Measurements from ENCODE around the gene HSPA2. TPM values are rescaled to one million over a fixed set of nuclear protein-coding genes. Genes with fewer than 3 reads are reported as not detected.

The HSPA2 gene
- 100 to 1,000 TPM; 196 to 334 (median 265) TPM for total RNA-seq

DNA sequence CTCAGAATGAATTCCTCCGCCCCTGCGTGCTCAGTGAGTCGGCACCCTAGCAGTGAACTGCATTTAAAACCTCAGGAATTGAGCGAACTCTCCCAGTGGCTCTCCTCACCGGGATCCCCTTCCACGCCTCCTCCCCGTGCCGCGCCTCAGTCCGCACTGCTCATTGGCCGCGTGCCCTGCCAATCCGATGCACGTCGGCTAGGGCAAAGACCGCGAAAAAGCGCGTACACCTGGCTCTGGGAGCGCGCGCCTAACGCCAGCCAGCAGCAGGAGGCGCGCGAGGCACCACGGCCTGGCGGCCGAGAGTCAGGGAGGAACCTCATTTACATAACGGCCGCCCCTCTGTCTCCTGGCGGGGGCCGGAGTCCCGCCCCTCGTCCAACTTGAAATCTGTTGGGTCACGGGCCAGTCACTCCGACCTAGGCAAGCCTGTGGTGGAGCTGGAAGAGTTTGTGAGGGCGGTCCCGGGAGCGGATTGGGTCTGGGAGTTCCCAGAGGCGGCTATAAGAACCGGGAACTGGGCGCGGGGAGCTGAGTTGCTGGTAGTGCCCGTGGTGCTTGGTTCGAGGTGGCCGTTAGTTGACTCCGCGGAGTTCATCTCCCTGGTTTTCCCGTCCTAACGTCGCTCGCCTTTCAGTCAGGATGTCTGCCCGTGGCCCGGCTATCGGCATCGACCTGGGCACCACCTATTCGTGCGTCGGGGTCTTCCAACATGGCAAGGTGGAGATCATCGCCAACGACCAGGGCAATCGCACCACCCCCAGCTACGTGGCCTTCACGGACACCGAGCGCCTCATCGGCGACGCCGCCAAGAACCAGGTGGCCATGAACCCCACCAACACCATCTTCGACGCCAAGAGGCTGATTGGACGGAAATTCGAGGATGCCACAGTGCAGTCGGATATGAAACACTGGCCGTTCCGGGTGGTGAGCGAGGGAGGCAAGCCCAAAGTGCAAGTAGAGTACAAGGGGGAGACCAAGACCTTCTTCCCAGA is at the start of gene HSPA2:
Gene HSPA2, plus strand, starts transcription at position 534 of the 995 bp plus-strand sequence. Its CDS starts 109 bp downstream, at position 643.
- Histone ChIP-seq H3K4me1 (peaks cover 18 to 31% (median 23%) of the 10 kb centered on the region in 4 donors), H3K27ac (replicated peaks in 1 of 4) (peak within 1 kb of the TSS; percentile 91 to 95 (median 93)), H3K9me3 (peaks cover 0 to 7% (median 0%) of the 10 kb centered on the region in 4 donors), H3K27me3 (peaks cover 0 to 7% (median 0%) of the 10 kb centered on the region in 4 donors), H3K36me3 (no peaks in the 10 kb centered on the region), H3K4me3 (peak within 1 kb of the TSS; percentile 68 to 70 (median 68))
- TF ChIP-seq POLR2AphosphoS5 (IDR thresholded peaks at IDR 0.05) = peak; percentile 90 to 99
- TF ChIP-seq, protein P1, sequence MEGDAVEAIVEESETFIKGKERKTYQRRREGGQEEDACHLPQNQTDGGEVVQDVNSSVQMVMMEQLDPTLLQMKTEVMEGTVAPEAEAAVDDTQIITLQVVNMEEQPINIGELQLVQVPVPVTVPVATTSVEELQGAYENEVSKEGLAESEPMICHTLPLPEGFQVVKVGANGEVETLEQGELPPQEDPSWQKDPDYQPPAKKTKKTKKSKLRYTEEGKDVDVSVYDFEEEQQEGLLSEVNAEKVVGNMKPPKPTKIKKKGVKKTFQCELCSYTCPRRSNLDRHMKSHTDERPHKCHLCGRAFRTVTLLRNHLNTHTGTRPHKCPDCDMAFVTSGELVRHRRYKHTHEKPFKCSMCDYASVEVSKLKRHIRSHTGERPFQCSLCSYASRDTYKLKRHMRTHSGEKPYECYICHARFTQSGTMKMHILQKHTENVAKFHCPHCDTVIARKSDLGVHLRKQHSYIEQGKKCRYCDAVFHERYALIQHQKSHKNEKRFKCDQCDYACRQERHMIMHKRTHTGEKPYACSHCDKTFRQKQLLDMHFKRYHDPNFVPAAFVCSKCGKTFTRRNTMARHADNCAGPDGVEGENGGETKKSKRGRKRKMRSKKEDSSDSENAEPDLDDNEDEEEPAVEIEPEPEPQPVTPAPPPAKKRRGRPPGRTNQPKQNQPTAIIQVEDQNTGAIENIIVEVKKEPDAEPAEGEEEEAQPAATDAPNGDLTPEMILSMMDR (IDR thresholded peaks at IDR 0.05) = peak; percentile 86 to 94 (median 86)
- TF ChIP-seq POLR2A (IDR thresholded peaks at IDR 0.05; ENCODE audit: low read depth) = peak; percentile 90
- no peak for TF ChIP-seq EP300 (IDR thresholded peaks at IDR 0.05)
- WGBS = 10% methylated on average over 44 of the region's 79 CpGs
- DNase-seq (ENCODE audit: extremely low spot score) = peak; percentile 99
- intact Hi-C loops (cut with DNase I) = no loop called here

- H3K27ac ChIP-seq (replicated peaks in 1 of 4) = no peak overlapping the region
- H3K4me1 ChIP-seq = peaks cover 0 to under 1% (median 0%) of the 10 kb centered on the region in 4 donors
- DNase-seq (ENCODE audit: extremely low spot score) = no peak
- H3K36me3 ChIP-seq = peaks cover 13 to 67% (median 36%) of the 10 kb centered on the region in 4 donors
- 76% methylated on average over 2 of the region's 2 CpGs for WGBS
- H3K27me3 ChIP-seq = no peaks in the 10 kb centered on the region
- H3K4me3 ChIP-seq = no peak overlapping the region
- TF ChIP-seq POLR2AphosphoS5 (IDR thresholded peaks at IDR 0.05) (no peak), POLR2A (IDR thresholded peaks at IDR 0.05; ENCODE audit: low read depth) (no peak), EP300 (IDR thresholded peaks at IDR 0.05) (no peak)
- TF ChIP-seq, protein P1 (IDR thresholded peaks at IDR 0.05) = no peak
- no peaks in the 10 kb centered on the region for H3K9me3 ChIP-seq
- intact Hi-C loops (cut with DNase I) = no loop called here
These were observed 48.9 kb upstream of the HSPA2 start for GRCh38 chr14:64491637-64492036.

GRCh38 chr14:64493455-64493854 is 47.1 kb upstream of the HSPA2 start:
- peaks cover 0 to 48% (median 19%) of the 10 kb centered on the region in 4 donors for H3K36me3 ChIP-seq
- no peaks in the 10 kb centered on the region for H3K27me3 ChIP-seq
- intact Hi-C loops (cut with DNase I) = no loop called here
- no peak for DNase-seq (ENCODE audit: extremely low spot score)
- no peak overlapping the region for H3K4me3 ChIP-seq
- WGBS = 87% methylated on average over 3 of the region's 3 CpGs
- no peaks in the 10 kb centered on the region for H3K9me3 ChIP-seq
- TF ChIP-seq POLR2AphosphoS5 (IDR thresholded peaks at IDR 0.05) = no peak
- TF ChIP-seq, protein P1 (IDR thresholded peaks at IDR 0.05) = no peak
- H3K27ac ChIP-seq (replicated peaks in 1 of 4) = no peak overlapping the region
- peaks cover 0 to 7% (median 3%) of the 10 kb centered on the region in 4 donors for H3K4me1 ChIP-seq

- Histone ChIP-seq H3K4me1 (peaks cover 5 to 14% (median 10%) of the 10 kb centered on the region in 4 donors), H3K4me3 (no peak overlapping the region), H3K27ac (replicated peaks in 1 of 4) (no peak overlapping the region), H3K27me3 (no peaks in the 10 kb centered on the region), H3K9me3 (no peaks in the 10 kb centered on the region), H3K36me3 (peaks cover 0 to 33% (median 6%) of the 10 kb centered on the region in 4 donors)
- TF ChIP-seq, protein P1 (IDR thresholded peaks at IDR 0.05) = no peak
- TF ChIP-seq POLR2A (IDR thresholded peaks at IDR 0.05; ENCODE audit: low read depth) = no peak
- no peak for TF ChIP-seq EP300 (IDR thresholded peaks at IDR 0.05)
- TF ChIP-seq POLR2AphosphoS5 (IDR thresholded peaks at IDR 0.05) = no peak
- no peak for DNase-seq (ENCODE audit: extremely low spot score)
- intact Hi-C loops (cut with DNase I) = no loop called here
These were observed 45.3 kb upstream of the HSPA2 start for GRCh38 chr14:64495252-64495651.
